Cardiac septum (tissue), 1 donor: Measurements from ENCODE around the gene IGLL5. TPM values are rescaled to one million over a fixed set of nuclear protein-coding genes. Genes with fewer than 3 reads are reported as not detected.

Experiments
- DNase-seq: peaks from one replicate; pipeline ENCODE4 v3.0.0-alpha.2; 2020; ENCODE audit warnings: low spot score
- intact Hi-C: fragments of 100-400 bp; cut with DNase I; formaldehyde crosslinking; loops from one replicate; pipeline ENCODE4 v1.14.0; 2022
- total RNA-seq: library from RNA; stranded (reverse); fragmentation: NEBNext Ultra II Directional; extraction: Animal tissue kit (Norgen Biotek cat#: 25700); gene quantifications from one replicate; pipeline ENCODE4 v1.2.1, GENCODE V29; 2021
- donor health status: DM: no; HTN: no; CAD: no.

IGLL5 gene
- total RNA-seq, 1 donor from 2014 or later: not detected

- intact Hi-C loops: no loop called here
- DNase-seq: no peak
Measured at GRCh38 chr22:22932512-22932941, 44.9 kb downstream of the IGLL5 start.

- no peak for DNase-seq
- intact Hi-C loops: no loop called here
Measured at GRCh38 chr22:22933100-22933806, 45.6 kb downstream of the IGLL5 start.

- intact Hi-C loops: no loop called here
- no peak for DNase-seq
Measured at GRCh38 chr22:22933807-22934542, 46.4 kb downstream of the IGLL5 start.

- DNase-seq: no peak
- intact Hi-C loops: no loop called here
Measured at GRCh38 chr22:22934543-22935055, 47.0 kb downstream of the IGLL5 start.

GRCh38 chr22:22935056-22935545 is 47.5 kb downstream of the IGLL5 start:
- DNase-seq: no peak
- intact Hi-C loops: no loop called here

GRCh38 chr22:22935546-22936157 is 48.0 kb downstream of the IGLL5 start:
- intact Hi-C loops: no loop called here
- no peak for DNase-seq

GRCh38 chr22:22936180-22936914 is 48.7 kb downstream of the IGLL5 start:
- intact Hi-C loops: no loop called here

GRCh38 chr22:22936915-22937656 is 49.5 kb downstream of the IGLL5 start:
- intact Hi-C loops: no loop called here
- no peak for DNase-seq

More at GRCh38 chr22:22936180-22936914, 48.7 kb downstream of the IGLL5 start:
- DNase-seq: no peak

- no peak for DNase-seq
- intact Hi-C loops: no loop called here
Measured at GRCh38 chr22:22937894-22938480, 50.4 kb downstream of the IGLL5 start.

- intact Hi-C loops: no loop called here
Measured at GRCh38 chr22:22938672-22939587, 51.3 kb downstream of the IGLL5 start.

GRCh38 chr22:22939588-22940368 is 52.2 kb downstream of the IGLL5 start:
- DNase-seq: no peak
- intact Hi-C loops: no loop called here

More at GRCh38 chr22:22938672-22939587, 51.3 kb downstream of the IGLL5 start:
- no peak for DNase-seq

GRCh38 chr22:22940961-22941605 is 53.5 kb downstream of the IGLL5 start:
- intact Hi-C loops: no loop called here
- DNase-seq: peak; percentile 65

- intact Hi-C loops: no loop called here
Measured at GRCh38 chr22:22941831-22942510, 54.4 kb downstream of the IGLL5 start.

GRCh38 chr22:22942511-22943329 is 55.1 kb downstream of the IGLL5 start:
- intact Hi-C loops: no loop called here
- peak; percentile 78 for DNase-seq

More at GRCh38 chr22:22941831-22942510, 54.4 kb downstream of the IGLL5 start:
- DNase-seq: peak; percentile 46
